Measurements from ENCODE around the gene POLA2.

DNA sequence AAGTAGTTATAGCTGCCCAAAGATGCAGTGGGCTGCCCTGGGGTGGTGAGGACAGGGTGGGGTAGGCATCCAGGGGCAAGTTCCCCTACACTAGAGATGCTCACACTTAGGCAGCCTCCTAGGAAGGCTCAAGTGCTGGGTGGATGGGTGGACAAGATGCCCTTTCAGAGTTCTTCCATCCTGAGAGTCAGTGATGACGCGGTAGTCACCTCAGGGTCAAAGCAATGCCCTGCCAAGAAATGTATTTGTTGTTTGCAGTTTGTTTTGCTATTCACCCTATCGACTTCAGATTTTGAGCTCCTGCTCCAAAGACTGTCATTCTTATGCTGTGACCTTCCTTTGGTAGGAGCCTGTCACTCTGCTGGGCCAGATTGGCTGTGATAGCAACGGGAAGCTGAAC lies 18.9 kb downstream of the POLA2 start:
- TF ChIP-seq, protein P1, sequence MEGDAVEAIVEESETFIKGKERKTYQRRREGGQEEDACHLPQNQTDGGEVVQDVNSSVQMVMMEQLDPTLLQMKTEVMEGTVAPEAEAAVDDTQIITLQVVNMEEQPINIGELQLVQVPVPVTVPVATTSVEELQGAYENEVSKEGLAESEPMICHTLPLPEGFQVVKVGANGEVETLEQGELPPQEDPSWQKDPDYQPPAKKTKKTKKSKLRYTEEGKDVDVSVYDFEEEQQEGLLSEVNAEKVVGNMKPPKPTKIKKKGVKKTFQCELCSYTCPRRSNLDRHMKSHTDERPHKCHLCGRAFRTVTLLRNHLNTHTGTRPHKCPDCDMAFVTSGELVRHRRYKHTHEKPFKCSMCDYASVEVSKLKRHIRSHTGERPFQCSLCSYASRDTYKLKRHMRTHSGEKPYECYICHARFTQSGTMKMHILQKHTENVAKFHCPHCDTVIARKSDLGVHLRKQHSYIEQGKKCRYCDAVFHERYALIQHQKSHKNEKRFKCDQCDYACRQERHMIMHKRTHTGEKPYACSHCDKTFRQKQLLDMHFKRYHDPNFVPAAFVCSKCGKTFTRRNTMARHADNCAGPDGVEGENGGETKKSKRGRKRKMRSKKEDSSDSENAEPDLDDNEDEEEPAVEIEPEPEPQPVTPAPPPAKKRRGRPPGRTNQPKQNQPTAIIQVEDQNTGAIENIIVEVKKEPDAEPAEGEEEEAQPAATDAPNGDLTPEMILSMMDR (IDR thresholded peaks at IDR 0.05) = no peak
- TF ChIP-seq POLR2A (IDR thresholded peaks at IDR 0.05) = no peak

Data from Peyer's patch (tissue), 4 donors.